ENCODE data around the gene TIMM10.

Gene TIMM10

GRCh38 chr11:57487920-57488659, 42.5 kb downstream of the TIMM10 start:
- peaks cover 14% of the 10 kb centered on the region for H3K4me1 Mint-ChIP-seq
- DNase-seq (no peak), ATAC-seq (no peak)
- H3K27me3 Mint-ChIP-seq: no peaks in the 10 kb centered on the region
- H3K9me3 Mint-ChIP-seq: no peaks in the 10 kb centered on the region
- H3K27ac Mint-ChIP-seq: no peak overlapping the region
- H3K4me3 Mint-ChIP-seq: no peak overlapping the region
- peaks cover 48% of the 10 kb centered on the region for H3K36me3 Mint-ChIP-seq (ENCODE audit: low read depth)

GRCh38 chr11:57487021-57487778, 43.4 kb downstream of the TIMM10 start:
- DNase-seq (no peak), ATAC-seq (no peak)
- H3K36me3 Mint-ChIP-seq (ENCODE audit: low read depth): peaks cover 46% of the 10 kb centered on the region
- H3K27ac Mint-ChIP-seq: no peak overlapping the region
- H3K27me3 Mint-ChIP-seq: peaks cover under 1% of the 10 kb centered on the region
- H3K4me1 Mint-ChIP-seq: peaks cover 14% of the 10 kb centered on the region
- no peaks in the 10 kb centered on the region for H3K9me3 Mint-ChIP-seq
- no peak overlapping the region for H3K4me3 Mint-ChIP-seq

GRCh38 chr11:57485217-57485990, 45.1 kb downstream of the TIMM10 start:
- ATAC-seq (peak; percentile 9), DNase-seq (no peak)
- H3K4me1 Mint-ChIP-seq: peaks cover 19% of the 10 kb centered on the region
- H3K27me3 Mint-ChIP-seq: peaks cover 15% of the 10 kb centered on the region
- no peaks in the 10 kb centered on the region for H3K9me3 Mint-ChIP-seq
- no peak overlapping the region for H3K4me3 Mint-ChIP-seq
- H3K36me3 Mint-ChIP-seq (ENCODE audit: low read depth): peaks cover 34% of the 10 kb centered on the region
- H3K27ac Mint-ChIP-seq: no peak overlapping the region

GRCh38 chr11:57484141-57484710, 46.3 kb downstream of the TIMM10 start:
- no peak overlapping the region for H3K27ac Mint-ChIP-seq
- no peak for DNase-seq
- no peak for ATAC-seq

GRCh38 chr11:57483562-57483918, 47.0 kb downstream of the TIMM10 start:
- no peak overlapping the region for H3K27ac Mint-ChIP-seq
- peaks cover 22% of the 10 kb centered on the region for H3K4me1 Mint-ChIP-seq
- H3K9me3 Mint-ChIP-seq: no peaks in the 10 kb centered on the region
- peaks cover 26% of the 10 kb centered on the region for H3K36me3 Mint-ChIP-seq (ENCODE audit: low read depth)
- no peak for DNase-seq
- H3K27me3 Mint-ChIP-seq: peaks cover 21% of the 10 kb centered on the region
- no peak for ATAC-seq
- no peak overlapping the region for H3K4me3 Mint-ChIP-seq

More at GRCh38 chr11:57484141-57484710, 46.3 kb downstream of the TIMM10 start:
- Mint-ChIP-seq H3K36me3 (ENCODE audit: low read depth) (peaks cover 27% of the 10 kb centered on the region), H3K9me3 (no peaks in the 10 kb centered on the region), H3K4me3 (no peak overlapping the region), H3K4me1 (peaks cover 22% of the 10 kb centered on the region), H3K27me3 (peaks cover 21% of the 10 kb centered on the region)

GRCh38 chr11:57482782-57483561, 47.6 kb downstream of the TIMM10 start:
- Mint-ChIP-seq H3K4me1 (peaks cover 22% of the 10 kb centered on the region), H3K36me3 (ENCODE audit: low read depth) (peaks cover 21% of the 10 kb centered on the region), H3K27me3 (peaks cover 24% of the 10 kb centered on the region), H3K27ac (no peak overlapping the region), H3K9me3 (no peaks in the 10 kb centered on the region), H3K4me3 (peak overlapping the region; percentile 24)
- peak; percentile 68 for ATAC-seq
- DNase-seq: peak; percentile 82

- peaks cover 22% of the 10 kb centered on the region for H3K4me1 Mint-ChIP-seq
- H3K9me3 Mint-ChIP-seq: no peaks in the 10 kb centered on the region
- ATAC-seq (no peak), DNase-seq (no peak)
- H3K4me3 Mint-ChIP-seq: no peak overlapping the region
- peaks cover 24% of the 10 kb centered on the region for H3K27me3 Mint-ChIP-seq
- H3K27ac Mint-ChIP-seq: no peak overlapping the region
- peaks cover 15% of the 10 kb centered on the region for H3K36me3 Mint-ChIP-seq (ENCODE audit: low read depth)
These were observed 48.4 kb downstream of the TIMM10 start for GRCh38 chr11:57481915-57482781.

- peaks cover 15% of the 10 kb centered on the region for H3K36me3 Mint-ChIP-seq (ENCODE audit: low read depth)
- no peak for ATAC-seq
- H3K27ac Mint-ChIP-seq: no peak overlapping the region
- no peak overlapping the region for H3K4me3 Mint-ChIP-seq
- H3K4me1 Mint-ChIP-seq: peaks cover 26% of the 10 kb centered on the region
- DNase-seq: no peak
- H3K27me3 Mint-ChIP-seq: peaks cover 27% of the 10 kb centered on the region
- no peaks in the 10 kb centered on the region for H3K9me3 Mint-ChIP-seq
These were observed 49.2 kb downstream of the TIMM10 start for GRCh38 chr11:57481315-57481714.

GRCh38 chr11:57480409-57481137, 50.0 kb downstream of the TIMM10 start:
- H3K9me3 Mint-ChIP-seq: no peaks in the 10 kb centered on the region
- H3K4me3 Mint-ChIP-seq: no peak overlapping the region
- H3K4me1 Mint-ChIP-seq: peaks cover 29% of the 10 kb centered on the region
- H3K27ac Mint-ChIP-seq: no peak overlapping the region
- H3K36me3 Mint-ChIP-seq (ENCODE audit: low read depth): peaks cover 11% of the 10 kb centered on the region
- peaks cover 27% of the 10 kb centered on the region for H3K27me3 Mint-ChIP-seq
- peak; percentile 85 for DNase-seq
- ATAC-seq: peak; percentile 55

- no peaks in the 10 kb centered on the region for H3K9me3 Mint-ChIP-seq
- no peak for ATAC-seq
- no peak overlapping the region for H3K27ac Mint-ChIP-seq
- H3K36me3 Mint-ChIP-seq (ENCODE audit: low read depth): peaks cover 6% of the 10 kb centered on the region
- peaks cover 34% of the 10 kb centered on the region for H3K4me1 Mint-ChIP-seq
- DNase-seq: no peak
- H3K27me3 Mint-ChIP-seq: peaks cover 27% of the 10 kb centered on the region
- no peak overlapping the region for H3K4me3 Mint-ChIP-seq
These were observed 50.6 kb downstream of the TIMM10 start for GRCh38 chr11:57479911-57480310.

GRCh38 chr11:57479021-57479663, 51.4 kb downstream of the TIMM10 start:
- Mint-ChIP-seq H3K36me3 (ENCODE audit: low read depth) (peaks cover 2% of the 10 kb centered on the region), H3K9me3 (no peaks in the 10 kb centered on the region), H3K4me3 (no peak overlapping the region), H3K4me1 (peaks cover 38% of the 10 kb centered on the region), H3K27me3 (peaks cover 27% of the 10 kb centered on the region), H3K27ac (no peak overlapping the region)
- DNase-seq (no peak), ATAC-seq (no peak)
